ENCODE data around the gene PITPNM3. TPM values are rescaled to one million over a fixed set of nuclear protein-coding genes. Genes with fewer than 3 reads are reported as not detected.
A peak's percentile ranks its signal among the peaks of the same experiment; 100 is the strongest.

The PITPNM3 gene
- polyA plus RNA-seq, 3 donors = 0.29 TPM; not detected in 2

DNA sequence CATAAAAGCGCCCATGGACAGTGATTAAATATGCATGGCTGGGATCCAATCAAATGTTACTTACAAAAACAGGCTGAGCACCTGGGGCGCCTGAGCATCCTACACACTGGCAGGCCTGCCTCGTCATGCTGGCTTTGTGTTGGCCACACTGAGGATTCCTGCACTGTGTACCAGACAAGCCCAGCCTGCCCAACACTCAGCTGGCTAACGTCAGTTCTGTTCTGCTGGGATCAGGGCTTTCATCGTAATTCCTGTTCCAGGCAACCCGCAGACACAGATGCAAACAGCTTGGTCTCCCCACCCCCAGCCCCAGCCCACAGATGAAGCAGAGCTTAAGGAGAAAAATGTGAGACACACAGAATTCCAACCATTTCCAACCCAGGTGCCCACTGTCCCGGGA, 81.4 kb downstream of the PITPNM3 start:
- Histone ChIP-seq H4K20me1 (ENCODE audit: insufficient read depth, low read length) (no peaks in the 10 kb centered on the region), H3K4me1 (ENCODE audit: control insufficient read depth in 1 of 2, insufficient read depth in 2 of 2, low read length in 2 of 2) (no peaks in the 10 kb centered on the region), H3K9me3 (replicated peaks in 1 of 2; ENCODE audit: control insufficient read depth in 1 of 2, insufficient read depth in 1 of 2, low read length in 2 of 2) (no peaks in the 10 kb centered on the region), H3K4me2 (replicated peaks; ENCODE audit: extremely low read depth, low read length, poor library complexity, severe bottlenecking) (no peak overlapping the region), H3K27ac (ENCODE audit: low read depth in 1 of 2, low read length in 2 of 2) (no peak overlapping the region), H2AFZ (ENCODE audit: insufficient read depth, low read depth, low read length, poor library complexity, severe bottlenecking) (no peak overlapping the region), H3K79me2 (ENCODE audit: insufficient read depth, low read length) (no peaks in the 10 kb centered on the region), H3K36me3 (replicated peaks in 1 of 2; ENCODE audit: control insufficient read depth in 1 of 2, insufficient read depth in 2 of 2, low read length in 2 of 2) (no peaks in the 10 kb centered on the region), H3K4me3 (replicated peaks in 1 of 3; ENCODE audit: low read depth in 2 of 3, low read length in 3 of 3) (no peak overlapping the region), H3K9ac (ENCODE audit: insufficient read depth, low read length, poor library complexity, severe bottlenecking) (no peak overlapping the region), H3K27me3 (ENCODE audit: control insufficient read depth in 2 of 2, insufficient read depth in 2 of 2, low read length in 2 of 2) (no peaks in the 10 kb centered on the region)
- Mint-ChIP-seq H3K4me1 (no peaks in the 10 kb centered on the region), H3K9me3 (no peaks in the 10 kb centered on the region), H3K4me3 (no peak overlapping the region), H3K36me3 (no peaks in the 10 kb centered on the region), H3K27me3 (ENCODE audit: low read depth in 3 of 3) (peaks cover 10 to 15% (median 11%) of the 10 kb centered on the region in 3 donors), H3K27ac (no peak overlapping the region)
- 90% methylated on average over 7 of the region's 7 CpGs for WGBS (ENCODE audit: insufficient coverage)
- TF ChIP-seq, protein P1, sequence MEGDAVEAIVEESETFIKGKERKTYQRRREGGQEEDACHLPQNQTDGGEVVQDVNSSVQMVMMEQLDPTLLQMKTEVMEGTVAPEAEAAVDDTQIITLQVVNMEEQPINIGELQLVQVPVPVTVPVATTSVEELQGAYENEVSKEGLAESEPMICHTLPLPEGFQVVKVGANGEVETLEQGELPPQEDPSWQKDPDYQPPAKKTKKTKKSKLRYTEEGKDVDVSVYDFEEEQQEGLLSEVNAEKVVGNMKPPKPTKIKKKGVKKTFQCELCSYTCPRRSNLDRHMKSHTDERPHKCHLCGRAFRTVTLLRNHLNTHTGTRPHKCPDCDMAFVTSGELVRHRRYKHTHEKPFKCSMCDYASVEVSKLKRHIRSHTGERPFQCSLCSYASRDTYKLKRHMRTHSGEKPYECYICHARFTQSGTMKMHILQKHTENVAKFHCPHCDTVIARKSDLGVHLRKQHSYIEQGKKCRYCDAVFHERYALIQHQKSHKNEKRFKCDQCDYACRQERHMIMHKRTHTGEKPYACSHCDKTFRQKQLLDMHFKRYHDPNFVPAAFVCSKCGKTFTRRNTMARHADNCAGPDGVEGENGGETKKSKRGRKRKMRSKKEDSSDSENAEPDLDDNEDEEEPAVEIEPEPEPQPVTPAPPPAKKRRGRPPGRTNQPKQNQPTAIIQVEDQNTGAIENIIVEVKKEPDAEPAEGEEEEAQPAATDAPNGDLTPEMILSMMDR (IDR thresholded peaks at IDR 0.05) = no peak
- no peak for DNase-seq
- intact Hi-C loops (cut with micrococcal nuclease) = loop anchor here (5.0 to 10.0 kb wide), 2 partner anchors 170 to 327 kb away; partner anchors contain the start of genes KIAA0753 (in 1 of the 2) and TXNDC17 (in 1 of the 2)

DNA sequence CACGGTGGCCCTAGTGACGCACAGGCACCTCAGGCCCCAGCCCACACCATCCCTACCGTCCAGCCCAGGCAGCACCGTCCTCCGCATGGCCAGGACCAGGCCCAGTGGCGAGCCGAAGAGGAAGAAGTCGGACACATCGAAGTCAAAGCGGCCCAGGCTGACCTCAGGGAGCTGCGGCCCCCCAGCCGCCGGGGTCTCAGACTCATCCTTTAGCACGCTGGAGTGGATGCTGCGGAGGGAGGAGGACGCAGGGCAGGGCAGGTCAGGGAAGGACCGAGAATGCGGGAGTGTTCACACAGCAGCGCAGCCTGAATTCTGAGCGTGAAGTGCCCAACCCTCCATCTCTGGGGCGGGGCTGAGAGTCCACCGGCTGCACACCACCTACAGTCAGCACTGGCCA, 82.0 kb downstream of the PITPNM3 start:
- 97% methylated on average over 18 of the region's 22 CpGs for WGBS (ENCODE audit: insufficient coverage)
- Histone ChIP-seq H3K4me2 (replicated peaks; ENCODE audit: extremely low read depth, low read length, poor library complexity, severe bottlenecking) (no peak overlapping the region), H3K4me3 (replicated peaks in 1 of 3; ENCODE audit: low read depth in 2 of 3, low read length in 3 of 3) (no peak overlapping the region), H3K9me3 (replicated peaks in 1 of 2; ENCODE audit: control insufficient read depth in 1 of 2, insufficient read depth in 1 of 2, low read length in 2 of 2) (no peaks in the 10 kb centered on the region), H3K4me1 (ENCODE audit: control insufficient read depth in 1 of 2, insufficient read depth in 2 of 2, low read length in 2 of 2) (no peaks in the 10 kb centered on the region), H2AFZ (ENCODE audit: insufficient read depth, low read depth, low read length, poor library complexity, severe bottlenecking) (no peak overlapping the region), H4K20me1 (ENCODE audit: insufficient read depth, low read length) (no peaks in the 10 kb centered on the region), H3K9ac (ENCODE audit: insufficient read depth, low read length, poor library complexity, severe bottlenecking) (no peak overlapping the region), H3K36me3 (replicated peaks in 1 of 2; ENCODE audit: control insufficient read depth in 1 of 2, insufficient read depth in 2 of 2, low read length in 2 of 2) (no peaks in the 10 kb centered on the region), H3K27me3 (ENCODE audit: control insufficient read depth in 2 of 2, insufficient read depth in 2 of 2, low read length in 2 of 2) (no peaks in the 10 kb centered on the region), H3K27ac (ENCODE audit: low read depth in 1 of 2, low read length in 2 of 2) (no peak overlapping the region), H3K79me2 (ENCODE audit: insufficient read depth, low read length) (no peaks in the 10 kb centered on the region)
- peak overlapping the region in 1 of 7 donors; percentile 75 for H3K27ac Mint-ChIP-seq
- peaks cover 9 to 11% (median 10%) of the 10 kb centered on the region in 3 donors for H3K27me3 Mint-ChIP-seq (ENCODE audit: low read depth in 3 of 3)
- TF ChIP-seq, protein P1 (IDR thresholded peaks at IDR 0.05) = no peak
- intact Hi-C loops (cut with micrococcal nuclease) = loop anchor here (5.0 to 10.0 kb wide), 2 partner anchors 170 to 328 kb away; partner anchors contain the start of genes KIAA0753 (in 1 of the 2) and TXNDC17 (in 1 of the 2)
- H3K4me1 Mint-ChIP-seq = no peaks in the 10 kb centered on the region
- H3K4me3 Mint-ChIP-seq = no peak overlapping the region
- H3K36me3 Mint-ChIP-seq = no peaks in the 10 kb centered on the region
- H3K9me3 Mint-ChIP-seq = no peaks in the 10 kb centered on the region
- no peak for DNase-seq
